Measurements from ENCODE around the gene C1orf226. TPM values are rescaled to one million over a fixed set of nuclear protein-coding genes. Genes with fewer than 3 reads are reported as not detected.

C1orf226 gene
- total RNA-seq, 4 donors from 2014 or later, result 1.3 to 24.4 (median 4.8) TPM

GRCh38 chr1:162390396-162391185 is 9.1 kb downstream of the C1orf226 start:
- H3K36me3 ChIP-seq, result no peaks in the 10 kb centered on the region
- intact Hi-C loops (cut with DNase I; ENCODE audit: low total_unique reads), result loop anchor here (5.0 kb wide), 1 partner anchor 333 kb away; no protein-coding TSS in a partner anchor

GRCh38 chr1:162391790-162392563 is 10.4 kb downstream of the C1orf226 start:
- no peaks in the 10 kb centered on the region for H3K4me1 ChIP-seq
- no peak for DNase-seq
- H3K9me3 ChIP-seq, result no peaks in the 10 kb centered on the region
- no peak overlapping the region for H3K4me3 ChIP-seq
- no peaks in the 10 kb centered on the region for H3K27me3 ChIP-seq
- intact Hi-C loops (cut with DNase I; ENCODE audit: low total_unique reads), result loop anchor here (5.0 kb wide), 1 partner anchor 335 kb away; no protein-coding TSS in a partner anchor
- TF ChIP-seq POLR2A (IDR thresholded peaks at IDR 0.05), result no peak
- TF ChIP-seq, protein P1, sequence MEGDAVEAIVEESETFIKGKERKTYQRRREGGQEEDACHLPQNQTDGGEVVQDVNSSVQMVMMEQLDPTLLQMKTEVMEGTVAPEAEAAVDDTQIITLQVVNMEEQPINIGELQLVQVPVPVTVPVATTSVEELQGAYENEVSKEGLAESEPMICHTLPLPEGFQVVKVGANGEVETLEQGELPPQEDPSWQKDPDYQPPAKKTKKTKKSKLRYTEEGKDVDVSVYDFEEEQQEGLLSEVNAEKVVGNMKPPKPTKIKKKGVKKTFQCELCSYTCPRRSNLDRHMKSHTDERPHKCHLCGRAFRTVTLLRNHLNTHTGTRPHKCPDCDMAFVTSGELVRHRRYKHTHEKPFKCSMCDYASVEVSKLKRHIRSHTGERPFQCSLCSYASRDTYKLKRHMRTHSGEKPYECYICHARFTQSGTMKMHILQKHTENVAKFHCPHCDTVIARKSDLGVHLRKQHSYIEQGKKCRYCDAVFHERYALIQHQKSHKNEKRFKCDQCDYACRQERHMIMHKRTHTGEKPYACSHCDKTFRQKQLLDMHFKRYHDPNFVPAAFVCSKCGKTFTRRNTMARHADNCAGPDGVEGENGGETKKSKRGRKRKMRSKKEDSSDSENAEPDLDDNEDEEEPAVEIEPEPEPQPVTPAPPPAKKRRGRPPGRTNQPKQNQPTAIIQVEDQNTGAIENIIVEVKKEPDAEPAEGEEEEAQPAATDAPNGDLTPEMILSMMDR (IDR thresholded peaks at IDR 0.05), result peak; percentile 70 to 82 (median 81)
- no peak overlapping the region for H3K27ac ChIP-seq
- no peaks in the 10 kb centered on the region for H3K36me3 ChIP-seq

More at GRCh38 chr1:162390396-162391185, 9.1 kb downstream of the C1orf226 start:
- no peaks in the 10 kb centered on the region for H3K4me1 ChIP-seq
- TF ChIP-seq, protein P1 (IDR thresholded peaks at IDR 0.05), result no peak
- no peak for TF ChIP-seq POLR2A (IDR thresholded peaks at IDR 0.05)
- no peak overlapping the region for H3K4me3 ChIP-seq
- DNase-seq, result no peak
- H3K27ac ChIP-seq, result no peak overlapping the region
- H3K9me3 ChIP-seq, result no peaks in the 10 kb centered on the region
- no peaks in the 10 kb centered on the region for H3K27me3 ChIP-seq

DNA sequence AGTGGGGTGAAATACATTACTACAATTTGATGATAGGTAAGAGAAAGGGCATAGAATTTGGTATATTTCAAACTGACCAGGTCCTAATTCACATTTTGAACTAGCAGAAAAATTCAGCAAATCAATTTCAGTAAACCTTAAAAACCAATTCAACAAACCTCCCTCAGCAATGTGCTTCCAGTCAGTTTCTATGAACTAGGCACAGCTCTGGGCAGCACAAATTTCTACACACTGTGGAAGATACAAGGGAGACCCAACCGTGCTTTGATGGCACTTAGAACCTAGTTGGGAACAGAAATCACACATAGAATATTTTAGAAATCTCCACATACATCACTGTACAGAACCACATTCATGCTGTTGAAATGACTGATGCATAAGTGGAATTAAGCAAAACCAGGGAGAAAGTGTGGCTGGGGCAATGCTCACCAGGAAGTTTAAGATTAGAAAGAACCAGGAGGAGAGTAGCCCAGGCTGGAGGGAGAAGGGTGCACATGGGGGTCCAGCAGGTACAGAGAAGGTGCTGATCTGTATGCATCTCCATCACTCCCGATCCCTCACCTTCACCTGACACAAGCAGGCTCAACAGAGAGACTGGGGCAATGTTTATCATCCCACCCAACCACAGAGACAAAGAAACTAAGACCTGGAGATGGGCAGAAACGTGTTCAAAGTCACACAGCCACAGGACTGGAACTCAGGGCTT is 14.8 kb downstream of the C1orf226 start:
- Histone ChIP-seq H3K36me3 (no peaks in the 10 kb centered on the region), H3K27ac (no peak overlapping the region), H3K4me1 (no peaks in the 10 kb centered on the region), H3K27me3 (no peaks in the 10 kb centered on the region), H3K9me3 (no peaks in the 10 kb centered on the region), H3K4me3 (no peak overlapping the region)
- TF ChIP-seq POLR2A (IDR thresholded peaks at IDR 0.05), result no peak
- TF ChIP-seq, protein P1 (IDR thresholded peaks at IDR 0.05), result no peak
- intact Hi-C loops (cut with DNase I; ENCODE audit: low total_unique reads), result no loop called here
- DNase-seq, result no peak

DNA sequence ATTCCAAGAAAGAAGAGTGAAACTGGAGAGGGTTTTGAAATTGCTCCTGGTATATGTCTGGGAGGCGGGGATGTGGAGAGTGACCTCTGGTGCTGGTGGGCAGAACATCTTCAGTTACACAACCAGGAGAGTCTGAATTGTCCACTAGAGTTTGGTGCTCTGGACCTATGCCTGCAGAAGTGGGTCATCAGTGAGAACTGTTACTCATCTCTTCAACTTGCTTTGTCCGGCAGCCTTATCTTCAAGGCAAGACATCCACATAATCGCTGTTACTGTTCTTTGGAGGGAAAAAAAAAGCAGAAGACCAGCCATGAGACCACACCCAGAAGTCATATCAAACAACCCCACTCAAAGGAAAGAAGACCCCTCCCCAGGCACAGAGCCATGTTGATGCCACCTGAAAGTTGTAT is 15.5 kb downstream of the C1orf226 start:
- DNase-seq, result no peak
- TF ChIP-seq POLR2A (IDR thresholded peaks at IDR 0.05), result no peak
- TF ChIP-seq, protein P1 (IDR thresholded peaks at IDR 0.05), result no peak
- Histone ChIP-seq H3K36me3 (no peaks in the 10 kb centered on the region), H3K27me3 (no peaks in the 10 kb centered on the region), H3K4me3 (no peak overlapping the region), H3K4me1 (no peaks in the 10 kb centered on the region), H3K9me3 (no peaks in the 10 kb centered on the region), H3K27ac (no peak overlapping the region)
- intact Hi-C loops (cut with DNase I; ENCODE audit: low total_unique reads), result no loop called here

Measured in uterus (tissue), 4 donors.